ENCODE results near the gene ID2. TPM values are rescaled to one million over a fixed set of nuclear protein-coding genes. Genes with fewer than 3 reads are reported as not detected.

ID2 gene
- total RNA-seq, 4 donors from 2014 or later, result 143 to 391 (median 188) TPM

- Histone ChIP-seq H3K27me3 (no peaks in the 10 kb centered on the region), H3K4me3 (no peak overlapping the region), H3K27ac (no peak overlapping the region), H3K9me3 (no peaks in the 10 kb centered on the region), H3K4me1 (no peaks in the 10 kb centered on the region), H3K36me3 (no peaks in the 10 kb centered on the region)
- no peak for TF ChIP-seq CTCF (IDR thresholded peaks at IDR 0.05)
- DNase-seq, result no peak
Measured at GRCh38 chr2:8650256-8650655, 31.6 kb upstream of the ID2 start.

GRCh38 chr2:8652774-8653426, 29.0 kb upstream of the ID2 start:
- DNase-seq, result no peak
- Histone ChIP-seq H3K27me3 (no peaks in the 10 kb centered on the region), H3K9me3 (no peaks in the 10 kb centered on the region), H3K4me3 (no peak overlapping the region), H3K27ac (no peak overlapping the region), H3K4me1 (no peaks in the 10 kb centered on the region), H3K36me3 (no peaks in the 10 kb centered on the region)
- TF ChIP-seq POLR2A (IDR thresholded peaks at IDR 0.05) (no peak), CTCF (IDR thresholded peaks at IDR 0.05) (no peak)

GRCh38 chr2:8653485-8653884, 28.4 kb upstream of the ID2 start:
- no peaks in the 10 kb centered on the region for H3K9me3 ChIP-seq
- H3K4me3 ChIP-seq, result no peak overlapping the region
- H3K36me3 ChIP-seq, result no peaks in the 10 kb centered on the region
- TF ChIP-seq POLR2A (IDR thresholded peaks at IDR 0.05), result no peak
- H3K27ac ChIP-seq, result no peak overlapping the region
- H3K4me1 ChIP-seq, result no peaks in the 10 kb centered on the region
- H3K27me3 ChIP-seq, result no peaks in the 10 kb centered on the region
- no peak for DNase-seq

- H3K36me3 ChIP-seq, result no peaks in the 10 kb centered on the region
- no peak overlapping the region for H3K27ac ChIP-seq
- no peak overlapping the region for H3K4me3 ChIP-seq
- no peak for DNase-seq
- no peaks in the 10 kb centered on the region for H3K27me3 ChIP-seq
- H3K4me1 ChIP-seq, result no peaks in the 10 kb centered on the region
- no peaks in the 10 kb centered on the region for H3K9me3 ChIP-seq
- TF ChIP-seq POLR2A (IDR thresholded peaks at IDR 0.05) (no peak), CTCF (IDR thresholded peaks at IDR 0.05) (no peak)
Measured at GRCh38 chr2:8654041-8654440, 27.8 kb upstream of the ID2 start.

GRCh38 chr2:8654483-8654882, 27.4 kb upstream of the ID2 start:
- no peak overlapping the region for H3K4me3 ChIP-seq
- TF ChIP-seq POLR2A (IDR thresholded peaks at IDR 0.05) (no peak), CTCF (IDR thresholded peaks at IDR 0.05) (no peak)
- no peak for DNase-seq
- no peaks in the 10 kb centered on the region for H3K4me1 ChIP-seq
- no peaks in the 10 kb centered on the region for H3K27me3 ChIP-seq
- H3K9me3 ChIP-seq, result no peaks in the 10 kb centered on the region
- H3K27ac ChIP-seq, result no peak overlapping the region
- no peaks in the 10 kb centered on the region for H3K36me3 ChIP-seq

- H3K36me3 ChIP-seq, result no peaks in the 10 kb centered on the region
- no peaks in the 10 kb centered on the region for H3K4me1 ChIP-seq
- no peaks in the 10 kb centered on the region for H3K27me3 ChIP-seq
- no peak for DNase-seq
- no peak overlapping the region for H3K27ac ChIP-seq
- TF ChIP-seq POLR2A (IDR thresholded peaks at IDR 0.05) (no peak), CTCF (IDR thresholded peaks at IDR 0.05) (no peak)
- H3K4me3 ChIP-seq, result no peak overlapping the region
- no peaks in the 10 kb centered on the region for H3K9me3 ChIP-seq
Measured at GRCh38 chr2:8656160-8656641, 25.7 kb upstream of the ID2 start.
